ENCODE measurements around the gene DEFB132.

The DEFB132 gene

DNA sequence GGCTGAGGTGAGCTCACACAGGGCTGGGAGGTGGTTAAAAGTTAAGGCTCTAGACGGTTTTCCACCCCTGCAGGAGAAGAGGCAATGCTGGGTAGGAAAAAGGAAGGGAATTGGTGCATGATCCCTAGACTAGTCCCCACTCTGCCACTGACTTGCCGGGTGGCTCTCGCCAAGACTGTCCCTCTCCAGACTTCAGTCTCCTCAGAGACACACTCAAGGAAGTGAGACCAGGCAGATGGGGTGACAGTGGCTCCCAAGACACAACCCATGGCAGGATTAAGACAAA is 19.9 kb downstream of the DEFB132 start:
- no peaks in the 10 kb centered on the region for H3F3A ChIP-seq (ENCODE audit: control insufficient read depth, insufficient read depth)
- TF ChIP-seq, protein P1, sequence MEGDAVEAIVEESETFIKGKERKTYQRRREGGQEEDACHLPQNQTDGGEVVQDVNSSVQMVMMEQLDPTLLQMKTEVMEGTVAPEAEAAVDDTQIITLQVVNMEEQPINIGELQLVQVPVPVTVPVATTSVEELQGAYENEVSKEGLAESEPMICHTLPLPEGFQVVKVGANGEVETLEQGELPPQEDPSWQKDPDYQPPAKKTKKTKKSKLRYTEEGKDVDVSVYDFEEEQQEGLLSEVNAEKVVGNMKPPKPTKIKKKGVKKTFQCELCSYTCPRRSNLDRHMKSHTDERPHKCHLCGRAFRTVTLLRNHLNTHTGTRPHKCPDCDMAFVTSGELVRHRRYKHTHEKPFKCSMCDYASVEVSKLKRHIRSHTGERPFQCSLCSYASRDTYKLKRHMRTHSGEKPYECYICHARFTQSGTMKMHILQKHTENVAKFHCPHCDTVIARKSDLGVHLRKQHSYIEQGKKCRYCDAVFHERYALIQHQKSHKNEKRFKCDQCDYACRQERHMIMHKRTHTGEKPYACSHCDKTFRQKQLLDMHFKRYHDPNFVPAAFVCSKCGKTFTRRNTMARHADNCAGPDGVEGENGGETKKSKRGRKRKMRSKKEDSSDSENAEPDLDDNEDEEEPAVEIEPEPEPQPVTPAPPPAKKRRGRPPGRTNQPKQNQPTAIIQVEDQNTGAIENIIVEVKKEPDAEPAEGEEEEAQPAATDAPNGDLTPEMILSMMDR (IDR thresholded peaks at IDR 0.05; ENCODE audit: low read depth, low read length, poor library complexity, severe bottlenecking): no peak
- TF ChIP-seq EZH2phosphoT487 (IDR thresholded peaks at IDR 0.05; ENCODE audit: borderline replicate concordance, low read length): no peak
- no peak overlapping the region for H3K4me2 ChIP-seq (ENCODE audit: low read length)
- no peaks in the 10 kb centered on the region for H3K9me2 ChIP-seq (replicated peaks; ENCODE audit: control insufficient read depth, low read length)
- H3K27me3 ChIP-seq (ENCODE audit: control insufficient read depth, low read length): no peaks in the 10 kb centered on the region
- H4K20me1 ChIP-seq (ENCODE audit: control insufficient read depth, insufficient read depth, low read depth, low read length): no peaks in the 10 kb centered on the region
- no peaks in the 10 kb centered on the region for H3K4me1 ChIP-seq (ENCODE audit: control insufficient read depth, low read length)
- no peak overlapping the region for H3K27ac ChIP-seq (ENCODE audit: low read depth, low read length)
- no peaks in the 10 kb centered on the region for H3K79me2 ChIP-seq (ENCODE audit: control insufficient read depth, low read length)
- H3K36me3 ChIP-seq (ENCODE audit: control insufficient read depth, low read length): peaks cover 18% of the 10 kb centered on the region; the same call in 1 of the 2 replicates
- no peak overlapping the region for H3K4me3 ChIP-seq (ENCODE audit: low read length)
- no peaks in the 10 kb centered on the region for H3K9me3 ChIP-seq (ENCODE audit: control insufficient read depth, insufficient read depth, low read length)

DNA sequence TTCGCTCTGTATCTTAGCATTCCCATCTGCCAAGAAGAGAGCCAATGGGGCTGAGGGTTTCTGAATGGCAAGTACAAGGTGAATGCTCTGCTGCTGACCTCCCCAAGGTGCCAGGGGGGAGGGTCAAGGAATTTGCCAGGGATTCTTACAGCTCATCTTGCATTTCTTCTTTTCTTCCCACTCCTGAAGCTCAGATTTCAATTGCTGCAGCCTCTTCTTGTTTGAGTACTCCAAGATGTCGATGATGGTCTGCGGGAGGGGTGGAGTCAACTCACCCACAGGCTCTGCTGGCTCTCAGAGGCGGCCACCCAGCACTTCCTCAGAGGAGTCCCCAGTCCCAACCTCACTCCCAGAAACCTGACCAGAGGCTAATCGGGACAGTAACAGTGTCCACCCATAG is 20.7 kb downstream of the DEFB132 start:
- Histone ChIP-seq H3K4me3 (ENCODE audit: low read length) (no peak overlapping the region), H3K36me3 (ENCODE audit: control insufficient read depth, low read length) (peaks cover 18% of the 10 kb centered on the region; the same call in 1 of the 2 replicates), H3K27ac (ENCODE audit: low read depth, low read length) (no peak overlapping the region), H3K4me2 (ENCODE audit: low read length) (no peak overlapping the region), H3K79me2 (ENCODE audit: control insufficient read depth, low read length) (no peaks in the 10 kb centered on the region), H3K27me3 (ENCODE audit: control insufficient read depth, low read length) (no peaks in the 10 kb centered on the region), H3K4me1 (ENCODE audit: control insufficient read depth, low read length) (no peaks in the 10 kb centered on the region), H3K9me2 (replicated peaks; ENCODE audit: control insufficient read depth, low read length) (no peaks in the 10 kb centered on the region), H3F3A (ENCODE audit: control insufficient read depth, insufficient read depth) (no peaks in the 10 kb centered on the region), H4K20me1 (ENCODE audit: control insufficient read depth, insufficient read depth, low read depth, low read length) (no peaks in the 10 kb centered on the region), H3K9me3 (ENCODE audit: control insufficient read depth, insufficient read depth, low read length) (no peaks in the 10 kb centered on the region)
- TF ChIP-seq, protein P1 (IDR thresholded peaks at IDR 0.05; ENCODE audit: low read depth, low read length, poor library complexity, severe bottlenecking): no peak
- TF ChIP-seq EZH2phosphoT487 (IDR thresholded peaks at IDR 0.05; ENCODE audit: borderline replicate concordance, low read length): no peak

DNA sequence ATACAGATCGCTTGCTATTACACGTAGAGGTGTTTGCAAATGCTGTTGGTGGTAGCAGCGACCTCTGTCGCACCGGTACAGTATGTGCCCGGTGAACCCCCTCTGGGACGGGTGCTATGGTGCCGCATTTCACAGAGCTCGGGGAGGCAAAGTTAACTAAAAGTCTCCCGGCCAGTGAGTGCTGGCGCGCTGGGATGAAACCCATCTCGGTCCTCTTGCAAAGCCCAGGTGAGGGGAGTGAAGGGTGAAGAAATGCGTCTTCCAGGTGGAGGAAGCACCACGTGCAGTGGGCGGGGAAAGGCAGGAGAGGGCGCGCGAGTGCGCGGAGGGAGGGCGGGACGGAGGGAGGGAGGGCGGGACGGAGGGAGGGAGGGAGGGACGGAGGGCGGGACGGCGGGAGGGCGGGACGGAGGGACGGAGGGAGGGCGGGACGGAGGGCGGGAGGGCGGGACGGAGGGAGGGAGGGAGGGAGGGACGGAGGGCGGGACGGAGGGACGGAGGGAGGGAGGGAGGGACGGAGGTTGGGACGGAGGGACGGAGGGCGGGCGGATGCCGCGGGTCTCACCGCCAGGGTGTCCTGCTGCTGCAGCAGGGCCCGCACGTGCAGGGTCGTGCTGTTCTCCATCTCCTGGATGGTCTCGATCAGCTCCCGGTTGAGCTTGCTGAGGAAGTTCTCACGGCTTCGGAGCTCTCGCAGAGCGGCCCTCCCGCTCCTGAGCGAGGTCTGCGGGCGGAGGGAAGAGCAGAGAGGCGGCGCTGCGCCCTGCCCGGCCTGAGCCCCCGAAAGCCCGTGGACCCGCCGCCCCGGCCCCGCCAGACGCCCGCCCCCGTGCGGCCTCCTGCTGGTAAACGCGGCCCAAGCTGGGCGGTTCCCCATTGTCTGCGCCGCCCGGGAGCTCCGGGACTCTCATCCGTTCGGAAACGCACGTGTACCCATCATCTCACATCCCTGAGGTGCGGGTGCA is 21.4 kb downstream of the DEFB132 start:
- Histone ChIP-seq H3K4me3 (ENCODE audit: low read length) (no peak overlapping the region), H3K9me3 (ENCODE audit: control insufficient read depth, insufficient read depth, low read length) (no peaks in the 10 kb centered on the region), H3K79me2 (ENCODE audit: control insufficient read depth, low read length) (no peaks in the 10 kb centered on the region), H3K27ac (ENCODE audit: low read depth, low read length) (no peak overlapping the region), H3K4me2 (ENCODE audit: low read length) (no peak overlapping the region), H3K4me1 (ENCODE audit: control insufficient read depth, low read length) (no peaks in the 10 kb centered on the region), H3K27me3 (ENCODE audit: control insufficient read depth, low read length) (no peaks in the 10 kb centered on the region), H3F3A (ENCODE audit: control insufficient read depth, insufficient read depth) (no peaks in the 10 kb centered on the region), H3K9me2 (replicated peaks; ENCODE audit: control insufficient read depth, low read length) (no peaks in the 10 kb centered on the region), H3K36me3 (ENCODE audit: control insufficient read depth, low read length) (peaks cover 18% of the 10 kb centered on the region; the same call in 1 of the 2 replicates), H4K20me1 (ENCODE audit: control insufficient read depth, insufficient read depth, low read depth, low read length) (no peaks in the 10 kb centered on the region)
- TF ChIP-seq, protein P1 (IDR thresholded peaks at IDR 0.05; ENCODE audit: low read depth, low read length, poor library complexity, severe bottlenecking): no peak
- no peak for TF ChIP-seq EZH2phosphoT487 (IDR thresholded peaks at IDR 0.05; ENCODE audit: borderline replicate concordance, low read length)

Measured in DOHH2 (cell line).